GM23248 (cell line): ENCODE data around the gene SGMS1. TPM values are rescaled to one million over a fixed set of nuclear protein-coding genes. Genes with fewer than 3 reads are reported as not detected.
A peak's percentile ranks its signal among the peaks of the same experiment; 100 is the strongest.

Experiments
- DNase-seq: peaks from one replicate; pipeline ENCODE4 v3.0.0-alpha.2; 2015
- H2AFZ ChIP-seq: fragments of 200-600 bp; sonication (generic); 2 replicates; pipeline ENCODE4 v1.6.1; 2016; ENCODE audit warnings: antibody characterized with exemption
- H3F3A ChIP-seq: fragments of 200-600 bp; sonication (generic); 2 replicates; pipeline ENCODE4 v1.6.1; 2016; ENCODE audit warnings: mild to moderate bottlenecking, antibody characterized with exemption, mixed run types; ENCODE audit not compliant: insufficient read depth
- H3K27ac ChIP-seq: fragments of 200-600 bp; sonication (generic); 2 replicates; pipeline ENCODE4 v1.5.1; 2016; ENCODE audit warnings: mild to moderate bottlenecking
- H3K27me3 ChIP-seq: fragments of 200-600 bp; sonication (generic); replicated peaks from 2 replicates; pipeline ENCODE4 v1.6.1; 2016; ENCODE audit warnings: mild to moderate bottlenecking; ENCODE audit not compliant: insufficient read depth
- H3K36me3 ChIP-seq: fragments of 200-600 bp; sonication (generic); 2 replicates; pipeline ENCODE4 v1.6.1; 2016; ENCODE audit warnings: low read depth, mild to moderate bottlenecking
- H3K4me1 ChIP-seq: fragments of 200-600 bp; sonication (generic); 2 replicates; pipeline ENCODE4 v1.6.1; 2016; ENCODE audit warnings: mild to moderate bottlenecking; ENCODE audit not compliant: insufficient read depth
- H3K4me2 ChIP-seq: fragments of 200-600 bp; sonication (generic); one replicate; pipeline ENCODE4 v1.6.1; 2016; ENCODE audit warnings: mild to moderate bottlenecking; ENCODE audit not compliant: unreplicated experiment
- H3K4me3 ChIP-seq: fragments of 200-600 bp; sonication (generic); 2 replicates; pipeline ENCODE4 v1.5.1; 2016; ENCODE audit warnings: mild to moderate bottlenecking
- H3K79me2 ChIP-seq: fragments of 200-600 bp; sonication (generic); 2 replicates; pipeline ENCODE4 v1.6.1; 2016; ENCODE audit warnings: mild to moderate bottlenecking; ENCODE audit not compliant: insufficient read depth
- H3K9ac ChIP-seq: fragments of 200-600 bp; sonication (generic); 2 replicates; pipeline ENCODE4 v1.6.1; 2016; ENCODE audit warnings: mild to moderate bottlenecking
- H3K9me2 ChIP-seq: fragments of 200-600 bp; sonication (generic); 2 replicates; pipeline ENCODE4 v1.6.1; 2016; ENCODE audit warnings: mixed run types, mild to moderate bottlenecking, moderate library complexity; ENCODE audit not compliant: insufficient read depth
- H3K9me3 ChIP-seq: fragments of 200-600 bp; sonication (generic); one replicate; pipeline ENCODE4 v1.6.1; 2017; ENCODE audit warnings: low read depth
- H4K20me1 ChIP-seq: fragments of 200-600 bp; sonication (generic); 2 replicates; pipeline ENCODE4 v1.6.0; 2016; ENCODE audit not compliant: insufficient read depth
- EZH2 ChIP-seq: fragments of 200-600 bp; sonication (generic); IDR thresholded peaks from 2 replicates; pipeline ENCODE4 v1.6.1; 2018; ENCODE audit warnings: antibody characterized with exemption, mild to moderate bottlenecking; ENCODE audit not compliant: insufficient read depth, poor library complexity, severe bottlenecking
- EZH2phosphoT487 ChIP-seq: fragments of 200-600 bp; sonication (generic); IDR thresholded peaks from 2 replicates; pipeline ENCODE4 v1.6.1; 2018; ENCODE audit warnings: antibody characterized with exemption, moderate library complexity, mild to moderate bottlenecking, low read depth; ENCODE audit not compliant: insufficient read depth
- WGBS, 2 experiments: methylation state at CpG; one replicate each; pipeline ENCODE4 v1.1.6; 2015 to 2017; ENCODE audit warnings: low lambda C conversion rate in 2 of 2, low coverage in 1 of 2; ENCODE audit errors: missing lambda C conversion rate in 2 of 2; 5-methylcytosine and 5-hydroxymethylcytosine counted together
- in situ Hi-C: fragments of 300-500 bp; cut with MboI; formaldehyde crosslinking; loops from 2 replicates; pipeline ENCODE4 v1.15.0; 2020
- polyA plus RNA-seq: library from polyadenylated mRNA; unstranded; fragments of >200 nt; fragmentation: Nextera tagmentation; extraction: Ambion mirVana; gene quantifications from 2 replicates; pipeline ENCODE4 v1.2.1, GENCODE V29; 2016
- total RNA-seq: library from RNA; depleted of rRNA; stranded (reverse); fragments of >200 nt; shearing (Covaris generic); gene quantifications from 2 replicates; pipeline ENCODE4 v1.2.3, GENCODE V29; 2014

Gene SGMS1
- total and polyA plus RNA-seq, 2 experiments from 2014 or later = 22.7 to 53.6 TPM

- no peaks in the 10 kb centered on the region for H3K9me2 ChIP-seq
- peaks cover 25% of the 10 kb centered on the region for H3K4me1 ChIP-seq
- no peaks in the 10 kb centered on the region for H3K36me3 ChIP-seq
- H3K4me2 ChIP-seq = peak overlapping the region; percentile 17
- no peak overlapping the region for H3K27ac ChIP-seq
- H3K27me3 ChIP-seq = no peaks in the 10 kb centered on the region
- WGBS, 2 experiments = 18 to 21% methylated on average over 4 of the region's 4 CpGs
- H3K4me3 ChIP-seq = no peak overlapping the region
- in situ Hi-C loops = no loop called here
- peak; percentile 36 for DNase-seq
- H3K9me3 ChIP-seq = no peaks in the 10 kb centered on the region
- peaks cover 98% of the 10 kb centered on the region for H3K79me2 ChIP-seq
- no peak overlapping the region for H3K9ac ChIP-seq
- TF ChIP-seq EZH2 (no peak), EZH2phosphoT487 (no peak)
- H3F3A ChIP-seq = no peaks in the 10 kb centered on the region
- no peaks in the 10 kb centered on the region for H4K20me1 ChIP-seq
- H2AFZ ChIP-seq = peak overlapping the region; percentile 9; the same call in 1 of the 2 replicates
Measured at GRCh38 chr10:50382576-50383023, 241.2 kb downstream of the SGMS1 start.

GRCh38 chr10:50381642-50382041 is 242.1 kb downstream of the SGMS1 start:
- Histone ChIP-seq H3K27ac (no peak overlapping the region), H2AFZ (no peak overlapping the region), H3K9me3 (no peaks in the 10 kb centered on the region), H3K27me3 (no peaks in the 10 kb centered on the region), H3K4me3 (no peak overlapping the region), H3K9me2 (no peaks in the 10 kb centered on the region), H3K4me2 (peak overlapping the region; percentile 5), H3K36me3 (no peaks in the 10 kb centered on the region), H3K9ac (no peak overlapping the region), H3K4me1 (peaks cover 25% of the 10 kb centered on the region), H4K20me1 (no peaks in the 10 kb centered on the region), H3K79me2 (peaks cover 97% of the 10 kb centered on the region), H3F3A (no peaks in the 10 kb centered on the region)
- TF ChIP-seq EZH2phosphoT487 (no peak), EZH2 (no peak)
- in situ Hi-C loops = no loop called here
- DNase-seq = peak; percentile 54
- WGBS, 2 experiments = 26 to 32% methylated on average over 3 of the region's 3 CpGs

GRCh38 chr10:50379616-50380015 is 244.1 kb downstream of the SGMS1 start:
- Histone ChIP-seq H3K4me3 (no peak overlapping the region), H3K27ac (no peak overlapping the region), H3K9ac (no peak overlapping the region), H3K79me2 (peaks cover 94% of the 10 kb centered on the region), H2AFZ (no peak overlapping the region), H3K9me2 (no peaks in the 10 kb centered on the region), H3K4me1 (peaks cover 17% of the 10 kb centered on the region), H3K4me2 (no peak overlapping the region), H3K27me3 (no peaks in the 10 kb centered on the region), H4K20me1 (no peaks in the 10 kb centered on the region), H3K9me3 (no peaks in the 10 kb centered on the region), H3F3A (no peaks in the 10 kb centered on the region), H3K36me3 (no peaks in the 10 kb centered on the region)
- in situ Hi-C loops = no loop called here
- DNase-seq = no peak
- TF ChIP-seq EZH2 (no peak), EZH2phosphoT487 (no peak)
- WGBS, 2 experiments = 44 to 57% methylated on average over 2 of the region's 2 CpGs

GRCh38 chr10:50375745-50376144 is 248.0 kb downstream of the SGMS1 start:
- TF ChIP-seq EZH2 (no peak), EZH2phosphoT487 (no peak)
- H3K4me2 ChIP-seq = no peak overlapping the region
- 96 to 100% methylated on average over 2 of the region's 2 CpGs for WGBS, 2 experiments
- H3F3A ChIP-seq = peaks cover 14% of the 10 kb centered on the region
- H3K9me2 ChIP-seq = no peaks in the 10 kb centered on the region
- H3K79me2 ChIP-seq = peaks cover 85% of the 10 kb centered on the region
- no peaks in the 10 kb centered on the region for H3K27me3 ChIP-seq
- H3K9ac ChIP-seq = no peak overlapping the region
- in situ Hi-C loops = no loop called here
- H3K4me1 ChIP-seq = peaks cover 25% of the 10 kb centered on the region
- H3K36me3 ChIP-seq = no peaks in the 10 kb centered on the region
- H2AFZ ChIP-seq = no peak overlapping the region
- H4K20me1 ChIP-seq = no peaks in the 10 kb centered on the region
- H3K27ac ChIP-seq = no peak overlapping the region
- H3K4me3 ChIP-seq = no peak overlapping the region
- no peaks in the 10 kb centered on the region for H3K9me3 ChIP-seq
- DNase-seq = no peak

GRCh38 chr10:50375051-50375452 is 248.7 kb downstream of the SGMS1 start:
- H3K9ac ChIP-seq = no peak overlapping the region
- no peak overlapping the region for H2AFZ ChIP-seq
- H3K27ac ChIP-seq = no peak overlapping the region
- in situ Hi-C loops = no loop called here
- peaks cover 83% of the 10 kb centered on the region for H3K79me2 ChIP-seq
- no peak for DNase-seq
- no peak overlapping the region for H3K4me2 ChIP-seq
- no peaks in the 10 kb centered on the region for H3K36me3 ChIP-seq
- H4K20me1 ChIP-seq = no peaks in the 10 kb centered on the region
- no peaks in the 10 kb centered on the region for H3K9me2 ChIP-seq
- peaks cover 25% of the 10 kb centered on the region for H3K4me1 ChIP-seq
- peaks cover 14% of the 10 kb centered on the region for H3F3A ChIP-seq
- TF ChIP-seq EZH2 (no peak), EZH2phosphoT487 (no peak)
- H3K9me3 ChIP-seq = no peaks in the 10 kb centered on the region
- H3K27me3 ChIP-seq = no peaks in the 10 kb centered on the region
- H3K4me3 ChIP-seq = no peak overlapping the region
